GM21423 (cell line): ENCODE data around the gene LYRM2.
A peak's percentile ranks its signal among the peaks of the same experiment; 100 is the strongest.
"Not testable (repeated sequence)": the region's sequence is repeated elsewhere in the genome, so short reads cannot be mapped to it uniquely, and the experiment has no call there.

Experiments
- ATAC-seq: cut with Tn5 transposase; IDR thresholded peaks from one replicate; pipeline ENCODE4 v1.9.1; 2021; ENCODE audit warnings: mild to moderate bottlenecking, moderate library complexity; ENCODE audit not compliant: unreplicated experiment

LYRM2 gene

DNA sequence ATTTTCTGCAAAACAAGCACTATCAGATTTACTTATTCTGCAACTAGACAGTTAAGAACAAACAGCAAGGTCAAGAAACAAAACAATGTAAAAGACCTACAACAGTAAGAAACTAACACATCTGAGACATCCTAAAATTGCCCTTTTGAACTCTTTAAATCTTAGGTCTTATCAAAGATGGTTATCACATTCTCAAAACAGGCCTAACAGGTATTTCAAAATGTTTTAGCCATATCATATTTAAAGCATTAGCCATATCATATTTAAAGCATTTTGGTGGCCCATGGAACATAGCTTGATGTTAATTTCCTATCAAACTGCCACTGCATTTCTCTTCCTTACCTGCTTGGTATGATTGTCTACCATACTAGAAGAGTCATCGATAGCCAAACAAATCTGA lies 11.1 kb upstream of the LYRM2 start:
- ATAC-seq: no peak

DNA sequence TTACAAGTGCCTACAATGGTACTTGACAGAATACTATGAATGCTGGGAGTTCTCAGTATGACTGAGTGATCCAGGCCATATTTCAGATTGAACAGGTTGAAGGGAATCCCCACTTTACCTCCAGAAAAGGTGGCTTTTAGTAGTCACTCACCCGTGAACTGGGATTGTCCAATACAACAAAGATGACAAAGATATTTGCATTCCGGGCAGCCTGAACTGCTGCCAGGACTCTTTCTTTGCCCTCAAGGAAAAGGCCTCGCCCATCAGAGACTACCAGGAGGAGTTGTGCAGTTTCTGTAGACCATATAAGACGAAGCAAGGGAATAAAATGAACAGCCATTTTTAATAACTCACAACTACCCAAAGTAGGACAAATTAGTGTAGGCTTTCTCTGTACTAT lies 6.3 kb upstream of the LYRM2 start:
- no peak for ATAC-seq

DNA sequence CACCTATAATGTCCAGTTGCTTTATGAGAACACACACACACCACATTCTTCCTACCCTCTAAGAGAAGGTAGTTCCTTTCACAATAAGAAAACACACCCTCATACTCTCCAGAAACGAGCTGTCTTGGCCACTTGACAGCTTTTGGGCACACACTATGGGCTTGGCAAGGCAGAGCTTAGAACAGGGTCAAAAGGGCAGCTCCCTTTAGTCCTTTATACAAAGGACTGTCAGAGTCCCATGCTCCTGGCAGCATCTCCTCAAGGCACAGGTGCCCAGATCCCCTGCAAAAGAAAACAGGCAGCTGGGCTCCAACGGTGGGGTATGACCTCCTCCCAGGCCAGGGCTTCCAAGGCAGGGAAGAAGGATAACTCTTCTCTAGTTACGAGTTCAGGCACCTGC lies 4.9 kb upstream of the LYRM2 start:
- no peak for ATAC-seq

DNA sequence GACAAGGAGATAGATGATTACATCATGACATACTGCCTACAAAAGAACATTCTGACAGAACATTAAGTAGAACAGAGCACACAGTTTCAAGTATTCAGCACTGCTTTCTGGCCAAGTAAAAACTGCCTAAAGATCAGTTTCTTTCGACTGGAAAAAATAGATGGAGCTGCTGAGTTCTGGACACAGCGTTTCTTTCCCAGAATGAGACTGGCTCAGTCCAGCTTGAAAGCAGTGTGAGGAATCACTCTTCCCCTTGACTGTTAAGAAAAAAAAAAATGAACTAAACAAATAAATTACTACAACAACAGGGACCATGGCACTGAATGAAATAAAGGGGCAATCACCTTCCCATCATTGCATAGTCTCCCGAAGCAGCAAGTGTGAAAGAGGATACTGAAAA lies 4.4 kb upstream of the LYRM2 start:
- ATAC-seq: no peak

DNA sequence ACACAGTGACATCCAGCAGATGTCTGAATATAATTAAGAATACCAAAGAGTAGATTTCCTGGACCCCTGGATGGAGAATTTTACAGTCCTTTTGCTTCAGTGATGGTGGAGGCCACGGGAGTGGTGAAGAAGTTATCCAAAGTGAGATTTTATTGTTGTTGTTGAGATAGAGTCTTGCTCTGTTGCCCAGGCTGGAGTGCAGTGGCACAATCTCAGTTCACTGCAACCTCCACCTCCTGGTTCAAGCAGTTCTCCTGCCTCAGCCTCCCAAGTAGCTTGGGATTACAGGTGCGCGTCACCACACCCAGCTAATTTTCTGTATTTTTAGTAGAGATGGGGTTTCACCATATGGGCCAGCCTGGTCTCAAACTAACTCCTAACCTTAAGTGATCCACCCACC lies 3.0 kb upstream of the LYRM2 start:
- not testable (repeated sequence) for ATAC-seq

DNA sequence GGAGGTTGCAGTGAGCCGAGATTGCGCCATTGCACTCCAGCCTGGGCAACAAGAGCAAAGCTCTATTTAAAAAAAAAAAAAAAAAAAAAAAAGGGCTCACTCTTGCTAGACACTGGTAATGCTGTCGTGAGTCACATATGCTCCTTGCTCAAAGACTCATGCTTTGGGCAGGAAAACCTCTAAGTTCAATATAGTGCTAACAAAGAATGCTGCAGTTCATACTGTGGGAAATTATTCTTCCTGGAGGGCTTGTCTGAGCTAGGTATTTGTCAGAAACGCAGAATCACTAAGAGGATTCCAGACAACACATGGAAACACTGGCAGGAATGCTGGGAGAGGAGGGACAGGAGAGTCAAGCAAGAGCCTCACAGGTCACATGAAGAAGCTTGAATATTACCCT lies 2.3 kb upstream of the LYRM2 start:
- no peak for ATAC-seq

DNA sequence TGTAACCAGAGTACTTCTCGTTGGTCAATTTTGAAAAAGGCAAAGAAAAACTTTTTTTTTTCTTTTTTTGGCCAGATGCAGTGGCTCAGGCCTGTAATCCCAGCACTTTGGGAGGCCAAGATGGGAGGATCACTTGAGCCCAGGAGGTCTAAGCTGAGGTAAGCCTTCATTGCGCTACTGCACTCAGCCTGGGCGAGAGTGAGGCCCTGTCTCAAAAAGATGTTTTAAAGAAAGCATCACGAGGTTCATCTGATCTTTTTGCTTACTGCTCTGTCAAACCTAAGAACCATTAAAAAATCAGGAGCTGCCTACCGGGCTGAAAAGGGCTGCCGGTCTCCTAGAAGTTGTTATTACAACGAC lies 607 bp downstream of the LYRM2 start:
- ATAC-seq: no peak

DNA sequence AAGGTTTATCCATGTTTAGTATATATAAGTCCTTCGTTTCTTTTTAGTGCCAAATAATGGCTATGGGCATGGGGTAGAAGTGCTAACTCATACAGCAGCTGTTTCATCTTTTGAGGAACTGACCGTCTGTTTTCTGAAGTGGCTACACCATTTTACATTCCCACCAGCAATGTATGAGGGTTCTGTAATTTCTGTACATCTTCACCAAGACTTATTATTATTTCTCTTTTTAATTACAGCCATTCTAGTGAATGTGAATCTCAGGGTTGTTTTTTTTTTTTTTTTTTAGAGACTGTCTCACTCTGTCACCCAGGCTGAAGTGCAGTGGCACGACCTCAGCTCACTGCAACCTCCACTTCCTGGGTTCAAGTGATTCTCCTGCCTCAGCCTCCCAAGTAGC lies 2.1 kb downstream of the LYRM2 start:
- not testable (repeated sequence) for ATAC-seq

DNA sequence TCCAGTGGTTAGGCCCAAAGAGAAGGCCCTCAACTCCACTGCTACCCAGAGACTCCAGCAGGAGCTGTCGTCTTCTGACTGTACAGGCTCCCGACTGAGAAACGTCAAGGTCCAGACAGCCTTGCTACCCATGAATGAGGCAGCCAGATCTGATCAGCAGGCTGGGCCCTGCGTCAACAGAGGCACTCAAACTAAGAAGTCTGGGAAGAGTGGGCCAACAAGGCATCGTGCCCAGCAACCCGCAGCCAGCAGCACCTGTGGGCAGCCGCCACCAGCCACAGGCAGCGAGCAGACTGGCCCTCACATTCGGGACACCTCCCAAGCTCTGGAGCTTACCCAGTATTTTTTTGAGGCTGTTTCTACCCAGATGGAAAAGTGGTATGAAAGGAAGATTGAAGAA lies 8.1 kb downstream of the LYRM2 start:
- no peak for ATAC-seq

DNA sequence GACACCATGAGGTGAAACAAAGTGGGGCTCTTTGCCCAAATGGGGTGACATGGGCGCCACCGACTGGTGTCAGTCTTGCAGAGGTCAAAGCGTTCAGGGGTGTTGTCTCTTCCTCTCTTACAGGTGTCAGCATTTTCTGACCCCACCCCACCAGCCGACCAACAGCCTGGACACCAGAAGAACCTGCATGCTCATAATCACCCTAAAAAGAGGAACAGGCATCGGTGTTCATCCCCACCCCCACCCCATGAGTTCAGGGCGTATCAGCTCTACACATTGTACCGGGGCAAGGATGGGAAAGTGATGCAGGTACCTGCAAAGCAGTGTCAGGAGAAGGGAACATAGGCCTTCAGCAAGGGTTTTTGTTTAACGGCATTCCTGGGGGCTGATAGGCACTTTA lies 14.8 kb downstream of the LYRM2 start:
- ATAC-seq: no peak

DNA sequence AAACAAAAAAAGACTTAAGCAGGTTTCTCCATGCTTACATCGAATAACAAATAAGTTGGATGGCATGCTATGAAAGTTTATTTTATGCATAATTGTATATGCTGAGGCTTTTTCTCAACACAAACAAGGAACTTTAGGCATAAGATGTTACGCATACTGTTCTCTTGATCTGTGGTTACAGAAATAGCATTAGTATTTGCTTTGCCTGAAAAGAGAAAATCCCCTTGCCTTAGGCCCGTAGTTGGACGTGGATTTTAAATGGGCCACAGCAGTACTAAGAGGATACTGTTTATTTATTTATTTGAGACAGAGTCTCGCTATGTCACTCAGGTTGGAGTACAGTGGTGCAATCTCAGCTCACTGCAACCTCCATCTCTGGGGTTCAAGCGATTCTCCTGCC lies 19.0 kb downstream of the LYRM2 start:
- no peak for ATAC-seq

DNA sequence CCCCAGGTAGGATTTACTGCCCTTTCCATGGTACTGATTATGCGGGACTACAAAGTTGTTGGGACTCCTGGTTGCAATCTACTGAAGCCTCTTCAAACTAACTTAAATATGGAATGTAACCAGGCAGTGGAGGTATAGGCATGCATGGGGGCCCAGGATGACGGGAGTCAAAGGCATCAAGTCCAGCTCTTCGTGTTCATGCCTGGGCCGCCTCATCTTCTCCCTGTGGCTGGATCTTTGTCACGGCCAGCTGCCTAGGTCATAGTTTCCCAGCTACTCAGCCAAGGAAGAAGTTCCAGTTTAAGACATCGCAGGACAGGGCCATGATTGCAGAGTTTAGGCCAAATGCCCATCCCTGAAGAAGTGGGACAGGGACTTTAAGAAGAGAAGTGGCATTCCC lies 20.5 kb downstream of the LYRM2 start:
- no peak for ATAC-seq

DNA sequence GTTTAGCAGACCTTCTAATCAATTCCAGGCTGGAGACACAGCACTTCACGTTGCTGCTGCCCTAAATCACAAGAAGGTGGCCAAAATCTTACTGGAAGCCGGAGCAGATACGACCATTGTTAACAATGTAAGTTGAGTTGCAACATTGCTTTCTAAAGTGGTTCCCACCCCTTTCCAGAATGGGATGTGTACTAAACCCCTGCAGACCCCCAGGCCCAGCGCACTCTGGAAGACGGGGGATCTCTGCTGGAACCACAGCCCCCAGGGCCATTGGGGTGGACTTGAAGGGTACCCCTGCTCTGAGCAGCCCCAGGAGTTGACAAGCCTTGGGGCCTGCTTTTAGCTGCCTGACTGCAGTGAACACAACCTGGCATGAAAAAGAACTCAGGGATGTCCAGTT lies 22.0 kb downstream of the LYRM2 start:
- ATAC-seq: no peak

DNA sequence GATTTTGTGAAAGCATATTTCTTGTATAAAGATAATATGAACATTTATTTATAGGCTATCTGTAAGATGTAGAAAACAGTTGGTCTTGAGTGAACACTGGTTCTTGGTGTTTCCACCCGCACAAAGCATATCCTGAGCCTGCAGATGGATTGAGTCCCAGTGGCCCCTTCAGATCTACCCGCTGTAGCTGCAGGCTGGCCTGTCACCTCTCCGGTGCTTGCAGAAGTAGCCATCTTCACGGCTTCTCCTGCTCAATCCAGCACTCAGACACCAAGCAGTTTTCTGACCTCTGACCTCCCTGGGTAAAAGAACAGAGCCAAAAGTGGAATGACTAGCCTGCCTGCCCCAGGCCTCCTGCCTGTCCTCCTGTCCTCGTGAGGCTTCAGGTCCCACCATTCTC lies 22.7 kb downstream of the LYRM2 start:
- ATAC-seq: no peak

DNA sequence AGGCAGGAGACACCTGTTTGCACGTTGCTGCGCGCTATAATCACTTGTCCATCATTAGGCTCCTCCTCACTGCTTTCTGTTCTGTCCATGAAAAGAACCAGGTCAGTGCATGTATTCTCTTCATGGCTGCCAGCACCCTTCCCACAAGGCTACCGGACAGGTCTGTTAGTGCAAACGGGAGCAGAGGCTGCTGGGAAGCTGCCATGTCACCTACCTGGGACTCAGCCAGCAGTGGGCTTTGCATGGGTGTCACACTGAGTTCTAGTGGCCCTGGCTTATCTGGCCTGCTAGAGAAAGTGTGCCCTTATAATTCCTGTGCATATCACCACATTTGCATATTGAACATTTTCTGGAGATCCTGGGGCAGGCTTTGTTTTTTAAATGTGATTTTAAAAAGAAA lies 24.8 kb downstream of the LYRM2 start:
- ATAC-seq: no peak

DNA sequence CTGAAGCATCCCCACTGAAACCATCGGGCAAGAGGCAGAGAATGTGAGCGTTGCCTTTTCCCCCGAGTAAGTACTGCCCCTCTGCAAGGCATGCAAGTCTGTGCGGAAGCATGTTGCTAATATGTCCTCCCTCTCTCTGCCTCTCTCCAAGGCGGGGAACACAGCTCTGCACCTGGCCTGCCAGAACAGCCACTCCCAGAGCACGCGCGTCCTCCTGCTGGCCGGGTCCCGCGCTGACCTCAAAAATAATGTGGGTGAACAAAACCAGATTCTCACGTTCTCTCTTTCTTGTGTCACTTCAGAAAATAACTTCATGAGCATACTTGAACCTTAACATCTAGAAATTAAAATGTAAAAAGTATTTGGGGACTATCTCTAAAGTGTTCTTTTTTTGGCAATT lies 26.4 kb downstream of the LYRM2 start:
- ATAC-seq: no peak

DNA sequence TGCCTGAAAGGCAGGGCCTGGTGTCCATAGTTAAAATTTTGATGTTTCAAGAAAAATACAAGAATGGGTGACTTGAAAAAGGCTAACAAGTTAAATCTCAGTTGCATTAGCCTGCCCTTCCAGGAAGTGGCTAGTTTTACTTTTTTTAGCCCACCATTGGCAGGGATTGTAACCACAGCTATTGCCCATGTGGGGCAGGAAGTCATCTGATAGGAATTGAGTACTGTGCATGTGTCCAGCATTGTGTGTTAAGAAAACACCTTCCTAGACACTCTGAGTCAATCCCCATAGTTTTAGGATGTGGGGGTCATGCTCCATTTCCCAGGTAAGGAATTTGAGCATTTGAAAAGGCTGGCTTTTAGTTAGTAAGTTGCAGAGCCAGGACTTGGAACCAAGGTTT lies 26.9 kb downstream of the LYRM2 start:
- no peak for ATAC-seq

DNA sequence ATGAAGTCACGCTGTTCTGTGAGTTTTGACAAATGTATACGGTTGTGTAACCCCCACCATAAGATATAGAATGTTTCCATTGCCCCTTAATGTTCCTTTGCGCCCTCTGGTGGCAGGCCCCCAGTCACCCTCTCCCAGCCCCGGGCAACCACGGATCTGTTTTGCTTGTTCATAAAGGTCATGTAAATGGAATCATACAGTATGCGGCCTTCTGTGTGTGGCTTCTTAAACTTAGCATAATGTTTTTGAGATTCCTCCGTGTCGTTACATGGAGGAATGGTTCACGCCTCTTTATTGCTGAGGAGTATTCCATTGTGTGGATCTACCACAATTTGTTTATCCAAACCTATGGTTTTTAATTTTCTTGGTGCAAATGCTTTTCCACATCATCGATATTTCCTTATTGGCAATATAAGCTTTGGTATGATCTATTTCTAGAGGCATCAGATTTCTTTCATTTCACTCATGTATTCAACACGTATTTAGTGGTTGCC lies 28.4 kb downstream of the LYRM2 start:
- peak; percentile 53 for ATAC-seq

DNA sequence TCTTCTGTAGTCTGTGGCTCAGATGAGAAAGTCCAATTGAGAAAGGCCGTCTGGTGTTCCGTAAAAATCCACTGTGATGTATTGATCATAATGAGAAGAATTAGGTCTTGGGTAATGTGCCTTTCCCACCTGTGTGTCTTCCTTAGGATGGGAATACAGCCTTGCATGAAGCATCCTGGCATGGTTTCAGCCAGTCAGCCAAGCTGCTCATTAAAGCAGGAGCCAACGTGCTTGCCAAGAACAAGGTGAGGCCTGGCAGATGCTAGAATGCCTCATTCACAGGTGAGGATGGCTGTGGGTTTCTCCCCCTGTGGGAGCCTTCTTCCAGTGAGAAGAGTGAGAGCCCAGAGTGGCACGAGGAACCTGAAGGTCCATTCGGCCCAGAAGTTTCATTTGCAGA lies 32.7 kb downstream of the LYRM2 start:
- ATAC-seq: no peak

DNA sequence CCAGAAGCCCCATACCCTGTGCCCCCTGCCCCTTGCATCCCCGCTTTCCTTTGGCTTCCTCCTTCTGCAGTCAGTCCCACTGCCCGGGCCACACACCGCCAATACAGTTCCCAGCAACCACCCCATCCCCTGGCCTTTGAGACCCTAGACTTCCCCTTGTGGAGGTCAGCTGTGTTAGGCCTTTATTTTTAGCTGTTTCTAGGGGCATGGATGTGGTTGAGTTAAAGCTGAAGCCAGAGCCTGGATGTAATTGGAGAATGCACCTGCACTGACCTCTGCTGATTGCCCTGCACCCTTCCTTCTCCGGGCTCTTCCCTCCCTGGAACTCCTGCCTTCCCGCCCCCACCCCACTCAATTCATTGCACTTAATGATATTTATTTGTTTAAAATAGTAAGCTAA lies 33.9 kb downstream of the LYRM2 start:
- no peak for ATAC-seq

DNA sequence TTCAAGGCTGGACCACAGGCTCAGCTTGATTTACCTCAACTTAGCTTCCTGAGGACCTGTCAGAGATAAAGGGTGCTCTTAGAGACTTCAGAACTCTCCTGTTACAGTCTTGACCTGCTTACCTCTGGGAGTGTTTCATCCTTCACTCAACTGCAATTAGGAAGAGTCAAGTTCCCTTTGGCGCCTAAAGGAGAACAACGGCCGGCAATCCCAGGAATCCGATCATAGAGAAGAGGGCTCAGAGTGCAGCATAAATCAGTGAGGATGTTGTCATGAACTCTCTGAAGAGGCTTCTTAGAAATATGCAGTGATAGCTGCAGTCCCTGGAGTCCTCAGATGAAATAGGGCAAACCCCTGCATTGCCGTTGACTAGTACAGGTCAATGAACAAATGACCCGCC lies 36.4 kb downstream of the LYRM2 start:
- ATAC-seq: no peak

DNA sequence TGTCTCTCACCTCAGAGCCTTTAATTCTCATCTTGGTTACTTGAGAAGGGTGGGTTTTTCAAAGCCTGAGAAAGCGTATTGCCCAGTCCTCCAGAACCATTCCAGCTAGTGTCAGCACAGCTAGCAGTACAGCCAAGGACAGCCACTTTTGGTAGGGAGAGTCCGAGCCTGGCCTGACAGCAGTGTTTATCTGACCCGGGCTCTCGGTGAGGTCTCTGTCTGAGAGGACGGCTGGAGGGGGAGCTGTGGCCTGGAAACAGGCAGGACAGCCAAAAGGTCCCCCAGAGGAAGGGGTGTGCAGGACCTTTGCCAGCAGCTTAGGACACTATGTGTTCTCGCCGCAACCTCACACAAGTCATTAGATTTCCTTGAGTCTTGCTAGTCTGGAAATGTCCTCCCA lies 38.8 kb downstream of the LYRM2 start:
- ATAC-seq: no peak

DNA sequence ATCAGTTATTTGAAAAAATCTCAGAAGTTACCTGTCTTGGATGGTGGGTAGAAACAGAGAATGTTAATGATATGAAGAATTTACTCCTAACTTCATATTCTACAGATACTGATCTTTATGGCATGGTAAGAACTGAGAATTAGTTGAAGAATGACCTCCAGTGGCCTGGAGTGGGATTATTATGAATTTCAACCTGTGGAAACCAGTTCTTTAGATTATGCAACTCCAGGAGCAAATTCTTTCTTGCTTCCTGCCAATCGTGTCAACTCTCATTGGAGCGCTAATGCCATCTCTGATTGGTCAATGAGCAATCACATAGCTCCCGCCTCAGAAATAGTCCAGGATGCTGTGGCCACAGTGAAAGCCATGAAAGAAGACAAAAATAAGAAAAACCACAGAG lies 40.6 kb downstream of the LYRM2 start:
- no peak for ATAC-seq

DNA sequence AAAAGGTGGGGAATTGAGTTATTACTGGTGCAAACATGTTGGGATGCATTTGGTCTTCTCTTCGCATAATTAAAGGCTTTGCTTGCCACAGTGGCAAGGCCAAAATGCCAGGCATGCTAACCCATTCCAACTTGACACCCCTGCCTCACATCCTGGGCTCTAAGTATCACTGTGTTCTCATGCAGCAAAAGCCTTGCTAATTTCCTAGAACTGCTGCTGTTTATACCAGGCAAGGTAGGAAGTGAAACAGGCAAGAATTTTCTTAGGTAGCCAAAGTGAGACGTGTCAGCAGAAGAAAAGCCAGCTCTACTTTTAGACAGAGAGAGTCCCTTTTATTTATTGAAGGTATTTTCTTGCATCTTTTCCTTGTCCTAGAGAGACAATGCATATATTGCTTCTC lies 41.2 kb downstream of the LYRM2 start:
- no peak for ATAC-seq
